Lung microvascular endothelial cell (primary cell): ENCODE measurements around the gene KCND3. TPM values are rescaled to one million over a fixed set of nuclear protein-coding genes. Genes with fewer than 3 reads are reported as not detected.

Experiments used
- DNase-seq, 2 donors: peaks; one replicate each; pipeline versions ENCODE4 v3.0.0 to v3.0.0-alpha.2; 2010; ENCODE audit warnings: low read depth in 2 of 2
- total RNA-seq: library from RNA; depleted of rRNA; stranded (reverse); fragments of >200 nt; gene quantifications from 2 replicates; pipeline ENCODE4 v1.2.1, GENCODE V29; 2014

Gene KCND3
- 0.20 and 0.44 TPM in 2 replicates for total RNA-seq

DNA sequence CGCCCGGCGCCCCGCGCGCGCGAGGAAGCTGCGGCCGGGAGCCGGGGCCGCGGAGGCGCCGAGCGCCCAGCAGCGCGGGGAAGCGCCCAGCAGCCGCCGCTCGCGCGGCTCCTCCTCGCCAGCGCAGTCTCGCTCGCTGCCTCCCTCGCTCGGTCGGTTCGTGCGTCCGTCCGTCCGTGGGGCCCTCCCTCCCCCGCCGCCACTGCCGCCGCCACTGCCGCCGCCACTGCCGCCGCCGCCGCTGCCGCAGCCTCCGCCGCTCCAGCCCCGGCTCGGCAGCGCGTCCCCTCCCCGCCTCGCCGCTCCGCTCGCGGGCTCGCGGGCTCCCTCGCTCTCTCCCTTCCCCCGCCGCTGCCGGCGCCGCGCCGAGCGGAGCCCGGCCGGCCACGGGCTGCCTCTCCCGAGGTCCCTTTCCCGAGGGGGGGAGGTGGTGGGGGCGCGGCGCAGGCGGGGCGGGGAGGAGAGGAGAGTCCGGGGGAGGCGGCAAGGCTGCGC is at the start of gene KCND3:
TSS of gene KCND3 (minus strand) at position 138 of the 495 bp plus-strand sequence.
- peak; percentile 29 to 46 for DNase-seq

DNA sequence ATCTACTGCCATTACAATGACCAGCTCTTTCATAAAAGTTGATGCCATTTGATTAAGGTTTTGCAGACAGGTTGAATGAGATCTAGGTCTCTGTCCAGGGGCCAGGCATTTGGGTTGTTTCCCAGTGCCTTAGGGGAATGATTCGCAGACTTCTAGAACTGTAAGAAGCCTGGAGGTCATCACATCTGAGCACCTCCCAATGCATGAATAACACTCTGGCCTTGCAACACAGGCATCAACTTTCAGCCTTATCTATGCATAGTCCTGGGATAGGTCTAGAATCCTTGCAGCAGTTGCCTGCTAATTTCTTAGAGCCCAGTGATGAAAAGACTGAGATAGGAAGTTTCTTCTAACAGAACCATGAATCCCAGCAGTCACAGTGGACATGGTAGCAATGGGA is 44.8 kb upstream of the KCND3 start:
- DNase-seq = no peak

DNA sequence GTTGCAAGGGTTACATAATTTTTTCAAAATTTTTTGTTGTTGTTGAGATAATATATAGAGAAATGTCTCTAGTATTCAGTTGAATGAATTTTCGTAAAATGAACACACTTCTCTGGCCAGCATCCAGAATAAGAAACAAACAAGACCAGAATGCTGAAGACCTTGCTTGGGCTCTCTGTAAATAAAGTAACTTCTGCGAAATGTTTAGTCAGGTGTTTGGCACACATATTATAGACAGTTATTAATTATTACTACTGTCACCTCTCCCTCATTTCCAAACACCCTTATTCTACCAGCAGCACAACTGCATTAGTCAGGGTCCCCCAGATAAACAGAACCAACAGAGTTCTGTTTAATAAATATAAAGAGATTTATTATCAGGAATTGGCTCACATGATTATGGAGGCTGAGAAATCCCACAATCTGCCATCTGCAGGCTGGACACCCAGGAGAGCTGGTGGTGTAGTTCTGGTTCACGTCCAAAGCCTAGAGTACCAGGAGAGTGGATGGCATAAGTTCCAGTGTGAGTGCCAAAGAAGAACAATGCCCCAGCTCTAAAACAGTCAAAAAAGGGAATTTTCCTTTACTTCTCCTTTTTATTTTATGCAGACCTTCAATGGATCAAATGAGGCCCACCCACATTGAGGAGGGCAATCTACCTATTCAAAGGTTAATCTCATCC is 44.1 kb upstream of the KCND3 start:
- no peak for DNase-seq

DNA sequence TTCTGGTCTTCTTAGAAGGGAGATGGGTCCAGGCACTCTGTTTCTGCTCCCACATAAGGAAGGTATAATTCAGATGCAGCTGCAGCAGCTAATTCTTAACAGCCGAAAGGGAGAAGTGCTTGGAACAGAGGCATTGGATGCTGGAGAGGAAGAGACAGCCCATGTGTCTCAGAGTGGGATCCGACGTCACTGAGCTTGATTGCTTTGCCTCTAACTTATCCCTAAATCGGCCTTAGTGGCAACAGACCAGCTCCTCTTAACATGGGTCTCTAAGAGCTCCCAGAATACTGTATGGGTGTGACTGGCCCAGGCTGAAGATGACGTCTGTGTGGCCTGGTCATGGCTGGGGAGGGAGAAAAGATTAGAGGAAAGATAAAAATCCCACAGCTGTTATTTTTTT is 40.7 kb upstream of the KCND3 start:
- DNase-seq = no peak

DNA sequence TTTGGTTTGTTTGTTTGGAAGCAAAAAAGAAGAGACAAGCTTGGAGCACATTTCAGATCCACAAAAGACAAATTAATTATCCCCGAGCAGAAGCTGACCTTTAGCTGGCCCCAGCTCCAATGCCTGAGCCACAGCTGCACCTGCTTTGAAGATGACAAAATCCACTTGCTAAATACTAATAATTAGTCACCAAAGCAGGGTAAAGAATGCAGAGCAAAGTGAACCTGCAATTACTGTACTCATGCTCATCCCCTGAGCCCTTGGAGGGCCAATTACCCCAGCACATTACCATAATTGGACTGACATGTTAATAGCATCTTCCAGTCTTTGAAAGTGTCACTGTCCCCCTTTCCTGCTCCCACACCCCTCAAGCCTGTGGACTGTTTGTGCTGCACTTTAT is 38.2 kb upstream of the KCND3 start:
- DNase-seq = no peak

DNA sequence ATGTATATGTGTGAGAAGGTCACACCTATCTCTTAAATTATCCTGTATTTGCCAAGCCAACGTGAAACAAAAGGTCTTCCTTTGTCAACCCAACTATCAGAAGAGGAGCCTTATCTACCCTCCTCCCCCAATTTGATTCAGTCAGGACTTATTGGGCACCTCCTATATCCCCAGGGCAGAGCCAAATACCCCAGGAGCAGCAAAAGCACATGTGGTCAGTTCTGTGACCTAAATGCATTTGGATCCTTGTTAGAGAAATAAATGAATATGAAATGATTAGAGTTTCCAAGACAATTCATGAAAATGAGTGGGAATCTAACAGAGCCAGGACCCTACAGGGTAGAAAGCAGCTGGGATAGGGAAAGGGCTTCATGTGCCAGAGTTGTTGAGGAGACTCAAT is 37.0 kb upstream of the KCND3 start:
- DNase-seq = no peak

DNA sequence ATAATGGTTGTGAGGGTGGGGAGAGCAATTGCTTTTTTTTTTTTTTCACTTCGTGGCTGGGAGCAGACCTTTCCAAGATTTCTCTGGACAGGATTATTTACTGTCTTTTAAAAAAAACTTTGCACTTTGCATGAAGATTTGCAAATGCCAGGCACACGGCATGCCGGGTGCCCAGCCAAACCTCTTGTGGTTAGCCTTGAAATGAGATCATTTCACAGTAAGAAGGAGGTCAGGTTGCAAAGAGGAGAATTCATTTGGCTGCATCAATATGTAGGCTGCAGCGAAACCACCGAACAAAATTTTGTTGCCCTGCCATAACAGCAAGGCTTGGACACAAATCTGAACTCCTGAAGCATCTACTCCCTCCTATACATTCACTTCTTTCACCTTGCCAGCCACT is 36.5 kb upstream of the KCND3 start:
- no peak for DNase-seq

DNA sequence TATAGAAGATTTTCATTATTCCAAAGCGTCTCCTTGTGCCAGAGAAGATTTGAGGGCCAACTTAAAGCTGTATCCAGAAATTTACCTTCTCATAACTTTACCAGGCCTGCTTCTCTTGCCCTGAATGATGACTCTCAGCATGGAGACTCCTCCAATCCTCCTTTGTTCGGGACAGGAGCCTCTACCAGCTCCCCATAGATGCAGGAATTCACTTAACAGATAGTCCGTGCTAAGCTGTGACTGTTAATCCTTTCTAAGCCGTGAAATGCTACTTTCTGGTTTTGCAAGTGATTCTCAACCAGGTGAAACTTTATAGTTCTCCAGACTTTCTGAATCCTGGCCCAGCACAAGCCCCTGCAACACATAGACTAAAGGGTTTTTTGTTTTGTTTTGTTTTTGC is 31.8 kb upstream of the KCND3 start:
- DNase-seq = no peak

DNA sequence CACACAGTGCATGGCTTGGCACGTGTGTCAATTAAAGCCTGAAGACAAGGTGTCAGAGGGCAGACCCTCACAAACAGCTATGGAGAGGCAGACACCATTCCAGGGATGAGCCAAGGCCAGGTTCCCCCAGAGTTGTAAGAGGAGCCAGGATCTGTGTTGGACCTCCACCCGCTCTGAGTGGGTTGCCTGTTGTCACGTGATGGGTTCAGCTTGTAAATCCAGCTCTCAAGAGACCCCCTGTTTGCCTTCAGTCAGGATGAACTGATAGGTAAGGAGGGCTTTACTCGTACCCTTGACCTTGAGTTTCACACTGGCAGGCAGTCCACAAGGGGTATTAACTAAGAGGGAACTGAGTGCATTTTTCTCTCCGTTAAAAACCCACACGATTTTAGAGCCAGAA is 27.7 kb upstream of the KCND3 start:
- no peak for DNase-seq

DNA sequence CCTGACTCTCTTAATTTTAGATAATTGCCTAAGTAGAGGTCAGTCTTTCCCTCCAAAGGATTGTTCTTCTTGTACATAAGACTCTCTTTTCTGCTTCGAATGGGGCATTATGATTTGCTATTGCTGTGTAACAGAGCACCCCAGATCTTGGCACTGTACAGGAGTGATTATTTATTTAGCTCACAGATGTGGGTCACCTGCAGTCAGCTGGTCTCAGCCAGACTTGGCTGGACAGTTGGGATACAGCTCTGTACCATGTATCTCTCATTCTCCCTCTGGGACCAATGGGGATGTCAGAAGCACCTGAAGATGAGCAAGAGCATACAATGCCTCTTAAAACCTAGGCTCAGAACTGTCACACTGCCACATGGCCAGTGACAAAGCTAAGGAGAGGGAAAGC is 23.4 kb upstream of the KCND3 start:
- no peak for DNase-seq

DNA sequence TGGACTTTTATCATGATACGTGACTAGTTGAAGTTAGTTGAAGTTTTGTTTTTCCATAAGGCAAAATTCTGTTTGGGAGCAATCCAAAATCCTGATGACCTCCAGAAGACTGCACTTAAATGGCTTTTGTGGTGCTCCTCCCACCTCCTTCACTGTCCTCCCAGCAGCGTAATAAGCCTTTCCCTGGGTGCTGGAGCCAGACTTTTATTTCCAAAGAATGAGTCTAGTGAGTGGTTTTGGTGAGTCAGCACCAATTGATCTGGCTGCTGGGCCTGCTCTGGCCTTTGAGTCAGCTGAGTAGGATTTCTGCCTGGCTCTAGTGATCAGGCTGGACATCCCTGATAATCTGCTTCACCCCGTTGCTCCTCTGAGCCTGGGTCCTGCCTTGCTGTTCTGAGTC is 21.7 kb upstream of the KCND3 start:
- DNase-seq = no peak

DNA sequence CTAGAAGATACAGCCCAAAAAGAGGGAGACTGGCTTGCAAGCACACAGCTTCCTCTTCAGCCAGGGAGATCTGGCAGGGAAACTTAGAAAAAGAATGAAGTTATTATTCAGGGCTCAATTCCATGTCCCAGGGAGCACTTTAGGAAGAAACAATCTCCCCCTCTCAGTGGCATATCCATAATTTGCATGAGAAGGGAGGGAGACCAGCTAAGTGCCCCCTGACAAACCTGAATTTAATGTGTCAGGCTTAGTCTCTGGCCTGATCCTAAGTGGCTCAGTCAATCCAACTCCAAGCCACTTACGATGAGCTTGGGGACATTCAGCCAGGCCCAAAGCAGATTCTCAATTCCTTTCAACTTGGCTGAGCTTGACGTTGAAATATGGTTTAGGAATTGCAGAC is 17.7 kb upstream of the KCND3 start:
- DNase-seq = no peak

DNA sequence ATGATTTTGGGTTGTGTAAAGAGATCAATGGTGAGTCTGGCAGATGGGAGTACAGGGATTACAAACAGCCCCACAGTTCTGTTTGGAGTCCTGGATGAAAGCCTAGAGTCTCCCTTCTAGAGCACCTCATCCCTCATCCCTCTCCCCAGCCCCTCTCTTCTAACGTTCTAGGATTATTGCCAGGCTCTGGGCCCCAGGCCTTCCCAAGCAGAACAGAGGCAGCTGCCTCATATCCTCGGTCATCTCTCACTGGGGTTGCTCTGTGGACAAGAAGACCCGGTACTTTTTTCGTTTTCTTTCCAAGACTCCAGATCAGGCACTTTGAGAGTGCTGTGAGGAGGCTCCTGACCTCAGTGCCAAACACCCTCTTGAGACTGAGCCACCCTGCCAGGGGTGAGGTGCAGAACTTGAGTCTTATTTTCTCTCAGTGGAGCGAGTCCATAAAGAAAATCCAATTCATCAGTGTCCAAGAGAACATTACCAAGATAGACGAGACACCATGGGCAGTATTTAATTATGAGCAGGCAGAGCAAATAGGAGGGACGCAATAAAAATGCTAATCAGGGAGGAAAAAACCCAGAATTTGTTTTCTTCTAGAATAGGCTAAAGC is 17.1 kb upstream of the KCND3 start:
- DNase-seq = no peak

DNA sequence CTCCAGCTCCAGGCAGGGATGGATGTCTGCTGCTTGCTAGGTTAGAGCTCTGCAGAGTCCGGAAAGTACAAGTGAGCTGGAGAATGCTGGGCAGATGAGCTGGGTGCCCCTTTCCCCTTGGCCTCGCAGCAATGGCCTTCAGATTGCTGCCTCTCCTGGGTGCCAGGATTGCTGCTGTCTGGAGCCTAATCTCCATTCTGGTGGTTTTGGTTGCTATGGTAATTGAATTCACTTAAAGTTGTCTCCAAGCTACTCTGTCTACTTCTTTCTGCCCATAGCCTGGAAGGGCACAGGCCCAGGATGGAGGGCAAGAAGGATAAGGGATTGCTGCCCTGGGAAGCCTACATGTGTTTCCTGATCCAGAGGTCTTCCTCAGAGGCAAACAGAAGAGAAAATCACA is 14.6 kb upstream of the KCND3 start:
- DNase-seq = no peak

DNA sequence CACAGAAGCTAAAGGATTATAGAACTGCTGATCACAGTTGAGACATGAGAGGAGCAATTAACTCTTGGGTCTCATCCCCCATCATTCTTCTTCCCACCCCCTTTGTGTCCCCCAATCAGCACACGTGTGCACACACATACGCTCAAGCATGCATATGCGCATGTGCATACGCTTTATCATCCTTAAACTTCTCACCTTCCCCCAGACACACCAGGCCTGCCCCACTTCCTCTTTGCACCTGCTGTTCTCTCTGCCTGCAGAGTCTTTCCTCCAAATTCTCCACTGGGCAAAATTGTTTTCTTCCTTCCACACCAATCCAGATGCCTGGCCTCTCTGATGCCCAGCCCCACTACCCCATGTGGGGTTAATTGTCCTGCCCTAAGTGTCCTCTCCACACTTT is 13.0 kb upstream of the KCND3 start:
- no peak for DNase-seq

DNA sequence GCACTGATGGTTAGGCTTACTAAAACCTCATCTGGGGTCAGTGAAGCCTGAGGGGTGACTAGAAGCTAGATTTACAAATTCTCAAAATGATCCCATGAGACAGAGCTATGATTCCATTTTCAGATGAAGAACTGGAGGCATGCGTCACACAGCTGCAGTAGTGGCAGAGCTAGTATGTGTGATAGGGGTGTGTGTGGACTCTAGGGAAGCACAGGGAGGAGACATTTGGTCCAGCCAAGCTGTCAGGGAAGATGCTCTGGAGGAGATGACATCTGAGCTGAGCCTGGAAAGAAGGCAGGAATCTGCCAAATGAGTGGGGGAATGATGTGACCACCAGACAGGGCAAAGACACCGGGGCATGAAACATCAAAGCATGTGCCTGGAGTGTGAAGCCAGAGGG is 12.0 kb upstream of the KCND3 start:
- DNase-seq = no peak

DNA sequence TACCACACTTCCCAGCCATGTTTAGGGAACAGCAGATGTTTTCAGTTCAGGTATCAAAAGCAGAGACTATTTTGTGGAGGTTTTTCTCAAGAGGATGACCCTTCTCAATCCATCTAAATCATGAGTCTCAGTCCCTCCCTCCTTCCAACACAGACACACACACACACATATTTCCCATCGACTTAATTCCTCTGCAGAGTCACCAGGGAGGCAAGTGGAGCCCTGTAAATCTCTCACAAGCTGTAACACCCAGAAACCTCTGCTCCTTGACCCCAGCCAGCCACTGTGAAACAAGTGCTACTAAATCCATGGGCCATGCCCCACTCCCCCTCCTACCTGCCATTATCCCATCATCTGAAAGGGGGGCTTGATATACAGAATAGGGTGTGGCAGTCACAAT is 10.6 kb upstream of the KCND3 start:
- no peak for DNase-seq

DNA sequence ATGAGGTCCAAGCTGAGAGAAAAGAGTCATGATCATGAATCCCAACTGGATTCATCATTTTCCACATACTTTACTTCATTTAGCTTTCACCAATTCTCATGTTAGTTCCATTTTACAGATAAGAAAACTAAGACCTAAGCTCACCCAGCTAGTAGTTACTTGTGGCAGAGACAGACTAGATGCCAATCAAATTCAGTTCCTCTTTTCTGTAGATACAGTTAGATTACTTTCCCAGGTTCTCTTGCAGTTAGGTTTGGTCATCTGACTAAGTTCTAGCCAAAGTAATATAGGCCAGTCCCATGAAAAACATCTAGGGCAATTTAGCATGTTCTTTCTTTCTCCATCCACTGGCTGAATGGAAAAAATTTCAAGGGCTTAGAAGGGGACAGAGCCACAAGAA is 8.9 kb upstream of the KCND3 start:
- no peak for DNase-seq

DNA sequence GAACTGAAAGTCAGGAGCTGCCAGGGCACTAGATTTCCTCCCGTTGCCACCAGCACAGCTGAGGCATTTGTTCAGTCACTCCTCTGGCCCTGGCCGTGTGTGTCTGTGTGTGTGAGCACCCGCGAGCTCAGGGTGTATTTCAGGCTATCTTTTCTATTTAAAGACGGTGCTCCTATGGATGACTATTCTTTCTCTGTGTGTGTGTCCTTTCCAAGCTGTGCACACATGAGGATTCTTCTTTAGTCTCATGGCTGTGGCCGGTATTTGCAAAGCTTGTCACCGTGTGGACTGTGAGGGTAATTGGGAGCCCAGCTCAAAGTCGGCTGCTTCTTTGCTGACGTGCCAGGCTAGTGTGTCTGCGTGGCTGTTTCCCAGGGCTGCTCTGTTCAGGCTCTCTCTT is 3.0 kb upstream of the KCND3 start:
- no peak for DNase-seq

DNA sequence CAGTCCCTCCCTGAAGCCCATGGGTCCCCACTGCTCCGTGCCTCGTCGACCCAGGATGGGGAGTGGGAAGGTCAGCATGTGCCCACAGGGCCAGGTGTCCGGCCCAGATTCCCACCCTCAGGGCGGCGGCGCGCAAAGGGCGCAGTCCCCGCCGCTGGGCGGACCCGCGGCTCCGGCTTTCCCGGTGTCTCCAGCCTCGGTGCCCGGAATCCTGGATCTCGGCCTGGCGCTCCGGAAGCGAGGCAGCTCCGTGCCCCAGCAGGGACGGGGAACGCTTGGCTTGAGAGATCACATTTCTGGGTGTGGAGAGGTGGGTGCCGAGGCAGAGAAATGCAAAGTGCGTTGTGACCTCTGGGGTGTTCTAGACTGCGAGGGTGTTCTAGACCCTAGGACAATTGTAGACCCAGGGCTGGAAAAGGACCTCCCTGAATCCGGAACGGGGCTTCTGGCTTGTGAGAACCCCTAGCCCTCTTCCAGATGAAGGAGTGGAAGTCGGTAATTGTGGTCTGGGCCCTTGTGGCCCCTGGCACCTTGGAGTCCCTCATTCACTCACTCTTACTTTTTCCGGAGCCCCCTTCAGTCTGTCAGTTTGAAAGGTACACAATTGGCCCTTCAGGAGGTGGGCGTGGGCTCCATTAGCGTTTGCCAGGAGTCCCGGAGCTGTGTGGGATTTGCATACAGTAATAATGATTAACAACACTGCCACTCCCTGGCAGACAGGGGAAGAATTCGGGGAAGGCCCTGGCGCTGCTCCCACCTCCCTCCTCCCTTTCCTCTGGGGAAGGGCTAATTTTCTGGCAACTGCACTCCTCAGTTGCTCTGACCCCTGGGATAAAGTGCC is 1.6 kb upstream of the KCND3 start:
- DNase-seq = peak; percentile 6 to 39

DNA sequence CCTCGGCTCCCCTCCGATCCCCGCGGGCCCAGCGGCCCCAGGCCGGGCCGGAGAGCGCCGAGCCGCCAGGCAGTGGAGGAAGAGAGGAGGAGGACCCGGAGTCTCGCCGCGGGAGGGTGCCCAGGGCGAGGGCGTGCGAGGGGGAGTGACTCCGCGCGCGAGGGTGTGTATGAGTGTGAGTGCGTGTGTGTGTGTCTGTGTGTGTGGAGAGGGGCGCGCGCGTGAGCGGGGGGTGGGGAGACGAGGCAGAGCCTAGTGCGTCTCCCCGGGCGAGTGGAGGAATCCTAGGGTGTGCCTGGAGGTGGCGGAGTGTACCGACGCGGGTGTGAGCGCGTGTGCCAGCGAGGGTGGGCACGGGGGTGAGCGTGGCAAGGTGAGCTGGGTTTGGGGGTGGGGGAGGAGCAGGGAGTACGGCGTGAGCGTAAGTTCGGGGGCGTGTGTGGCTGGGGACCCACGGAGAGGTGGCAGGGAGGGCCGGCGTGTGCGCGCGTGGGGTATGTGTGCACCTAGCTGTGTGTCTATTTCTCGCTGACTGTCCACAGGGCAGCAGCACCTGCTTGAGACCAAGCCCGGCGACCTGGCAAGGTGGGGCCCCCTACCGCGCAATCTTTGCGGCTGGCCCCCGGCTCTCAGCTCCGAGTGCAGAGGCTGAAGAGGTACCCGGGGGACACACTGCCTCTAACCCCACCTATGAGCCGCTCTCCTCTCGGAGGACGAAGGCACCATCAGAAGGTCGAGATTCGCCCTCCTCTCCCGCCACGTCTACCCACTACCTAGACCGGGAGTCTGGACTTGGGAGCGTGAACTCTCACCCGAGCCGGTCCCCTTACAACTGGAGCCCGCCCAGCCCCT is 784 bp upstream of the KCND3 start:
- peak; percentile 10 to 14 for DNase-seq
